Medulla oblongata (tissue), 1 donor: ENCODE data around the gene ASAP2.

Experiments used
- DNase-seq: peaks from one replicate; pipeline ENCODE4 v3.0.0-alpha.2; 2015; ENCODE audit errors: extremely low spot score

ASAP2 gene

GRCh38 chr2:9297156-9297555 lies 90.5 kb downstream of the ASAP2 start:
- DNase-seq, result no peak

- peak; percentile 83 for DNase-seq
These were observed 91.2 kb downstream of the ASAP2 start for GRCh38 chr2:9297807-9298206.

GRCh38 chr2:9298583-9298982 lies 92.0 kb downstream of the ASAP2 start:
- DNase-seq, result no peak

GRCh38 chr2:9299161-9300100 lies 92.8 kb downstream of the ASAP2 start:
- no peak for DNase-seq

- no peak for DNase-seq
These were observed 93.6 kb downstream of the ASAP2 start for GRCh38 chr2:9300214-9300613.

- DNase-seq, result no peak
These were observed 94.3 kb downstream of the ASAP2 start for GRCh38 chr2:9300829-9301453.

- DNase-seq, result no peak
These were observed 96.1 kb downstream of the ASAP2 start for GRCh38 chr2:9302755-9303154.

- DNase-seq, result peak; percentile 74
These were observed 97.1 kb downstream of the ASAP2 start for GRCh38 chr2:9303528-9304225.

- no peak for DNase-seq
These were observed 100.3 kb downstream of the ASAP2 start for GRCh38 chr2:9306911-9307310.

- peak; percentile 75 for DNase-seq
These were observed 100.9 kb downstream of the ASAP2 start for GRCh38 chr2:9307535-9307934.

GRCh38 chr2:9308186-9308955 lies 101.8 kb downstream of the ASAP2 start:
- no peak for DNase-seq

GRCh38 chr2:9309147-9309546 lies 102.5 kb downstream of the ASAP2 start:
- DNase-seq, result no peak

- DNase-seq, result peak; percentile 35
These were observed 103.8 kb downstream of the ASAP2 start for GRCh38 chr2:9310377-9310776.

GRCh38 chr2:9310798-9311197 lies 104.2 kb downstream of the ASAP2 start:
- DNase-seq, result no peak

- peak; percentile 50 for DNase-seq
These were observed 104.9 kb downstream of the ASAP2 start for GRCh38 chr2:9311488-9311887.

GRCh38 chr2:9312591-9312990 lies 106.0 kb downstream of the ASAP2 start:
- DNase-seq, result no peak

GRCh38 chr2:9313443-9313842 lies 106.8 kb downstream of the ASAP2 start:
- DNase-seq, result no peak

- no peak for DNase-seq
These were observed 108.8 kb downstream of the ASAP2 start for GRCh38 chr2:9315280-9315847.

- no peak for DNase-seq
These were observed 110.9 kb downstream of the ASAP2 start for GRCh38 chr2:9317559-9317958.

GRCh38 chr2:9318461-9319337 lies 112.1 kb downstream of the ASAP2 start:
- no peak for DNase-seq
